Stimulated activated CD8-positive, alpha-beta memory T cell treated with anti-CD3 and anti-CD28 coated beads, Interleukin-2, amount 100 ng/mL, for 48 hours (primary cell): ENCODE results near the gene IFI6.
A peak's percentile ranks its signal among the peaks of the same experiment; 100 is the strongest.
"Not testable (repeated sequence)": the region's sequence is repeated elsewhere in the genome, so short reads cannot be mapped to it uniquely, and the experiment has no call there.

Experiments
- DNase-seq, 2 donors: peaks; one replicate each; pipeline ENCODE4 v3.0.0-alpha.2; 2020; ENCODE audit warnings: low read depth in 2 of 2

IFI6 gene

GRCh38 chr1:27650539-27651175 lies 21.3 kb downstream of the IFI6 start:
- no peak for DNase-seq

GRCh38 chr1:27650171-27650538 lies 21.8 kb downstream of the IFI6 start:
- DNase-seq: no peak

GRCh38 chr1:27649306-27649635 lies 22.7 kb downstream of the IFI6 start:
- no peak for DNase-seq

GRCh38 chr1:27648602-27649305 lies 23.2 kb downstream of the IFI6 start:
- DNase-seq: no peak

GRCh38 chr1:27647328-27647727 lies 24.7 kb downstream of the IFI6 start:
- DNase-seq: no peak

GRCh38 chr1:27646676-27647075 lies 25.3 kb downstream of the IFI6 start:
- no peak for DNase-seq

GRCh38 chr1:27645071-27645415 lies 26.9 kb downstream of the IFI6 start:
- no peak for DNase-seq

- no peak for DNase-seq
Observed at GRCh38 chr1:27644369-27645070, 27.5 kb downstream of the IFI6 start.

GRCh38 chr1:27643600-27644368 lies 28.2 kb downstream of the IFI6 start:
- peak in 1 of 2 donors; percentile 50 for DNase-seq

GRCh38 chr1:27640514-27640913 lies 31.5 kb downstream of the IFI6 start:
- not testable (repeated sequence) for DNase-seq

- no peak for DNase-seq
Observed at GRCh38 chr1:27638805-27639204, 33.2 kb downstream of the IFI6 start.

GRCh38 chr1:27638047-27638734 lies 33.8 kb downstream of the IFI6 start:
- no peak for DNase-seq

GRCh38 chr1:27635396-27636142 lies 36.4 kb downstream of the IFI6 start:
- no peak for DNase-seq

- DNase-seq: no peak
Observed at GRCh38 chr1:27634985-27635367, 37.0 kb downstream of the IFI6 start, which contains the start of gene FGR. TSS of gene FGR (minus strand) at chr1:27635185. CDS start at chr1:27623916, 11,269 bp downstream.

- no peak for DNase-seq
Observed at GRCh38 chr1:27634177-27634984, 37.6 kb downstream of the IFI6 start.

- no peak for DNase-seq
Observed at GRCh38 chr1:27633640-27634176, 38.3 kb downstream of the IFI6 start.

- no peak for DNase-seq
Observed at GRCh38 chr1:27633298-27633610, 38.7 kb downstream of the IFI6 start.

GRCh38 chr1:27632387-27633297 lies 39.4 kb downstream of the IFI6 start:
- DNase-seq: peak; percentile 56 to 63

GRCh38 chr1:27630859-27631491 lies 41.0 kb downstream of the IFI6 start:
- DNase-seq: no peak
